ENCODE results near the gene RUSF1. TPM values are rescaled to one million over a fixed set of nuclear protein-coding genes. Genes with fewer than 3 reads are reported as not detected.
A peak's percentile ranks its signal among the peaks of the same experiment; 100 is the strongest.

The RUSF1 gene
- total and polyA plus RNA-seq, 9 of the 15 experiments (the other 6 are each of a cell fraction or from before 2014, with no cell fraction given): 0.80 to 52.8 (median 27.6) TPM

DNA sequence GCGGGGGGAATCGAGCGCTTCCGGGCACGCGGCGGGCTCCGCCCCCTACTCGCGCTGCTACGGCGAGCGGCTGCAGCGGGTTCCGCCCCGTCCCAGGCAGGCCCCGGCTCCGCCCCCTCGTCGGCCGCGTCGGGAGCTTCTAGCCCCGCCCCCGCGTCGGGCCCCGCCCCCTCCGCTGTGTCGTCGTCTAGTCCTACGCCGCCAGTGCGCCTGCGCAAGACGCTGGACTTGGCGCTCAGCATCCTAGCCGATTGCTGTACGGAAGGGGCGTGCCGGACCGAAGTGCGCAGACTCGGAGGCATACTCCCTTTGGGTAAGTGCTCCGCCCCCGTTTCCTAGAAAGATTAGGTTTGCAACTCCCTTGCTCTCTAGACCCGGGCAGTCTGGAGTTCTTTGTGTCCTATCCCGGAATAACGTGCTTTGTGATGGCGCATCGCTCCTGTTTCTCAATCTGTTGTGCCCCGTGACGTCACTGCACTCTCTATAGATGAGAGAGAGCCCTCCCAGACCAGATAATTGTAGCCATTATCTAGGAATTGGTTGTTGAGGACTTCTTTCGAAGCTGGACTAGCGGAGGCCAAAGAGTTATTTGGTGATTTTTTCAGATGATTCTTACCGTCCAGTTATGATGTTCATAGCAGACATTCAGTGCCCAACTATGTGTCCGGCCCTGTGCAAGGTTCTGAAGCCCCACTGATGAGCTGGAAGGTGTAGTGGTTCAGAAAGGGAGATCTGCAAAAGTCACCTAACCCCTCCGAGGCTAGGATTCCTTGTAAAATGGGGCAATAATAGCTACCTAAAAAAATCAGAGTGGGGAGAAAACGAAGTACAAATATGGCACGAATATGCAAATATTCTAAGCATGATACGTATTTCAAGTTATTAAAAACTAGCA, 48.3 kb downstream of the RUSF1 start (continued):
- TF ChIP-seq CREB1 (IDR thresholded peaks at IDR 0.05) (peak; percentile 16; the same call in 1 of the 2 replicates), CREB1 (CRISPR knock-in tag; IDR thresholded peaks at IDR 0.05) (no peak), DLX4 (CRISPR knock-in tag; IDR thresholded peaks at IDR 0.05) (no peak), CSDE1 (IDR thresholded peaks at IDR 0.05) (peak in 1 of 2 experiments; percentile 20; a peak in 1 of 4 replicates), ZNF41 (CRISPR knock-in tag; conservative IDR thresholded peaks at IDR 0.05) (no peak), POLR2AphosphoS5 (IDR thresholded peaks at IDR 0.05; ENCODE audit: control insufficient read depth, insufficient read depth, low read depth, low read length) (no peak), NCOR1 (IDR thresholded peaks at IDR 0.05) (no peak), ZNF707 (CRISPR knock-in tag; conservative IDR thresholded peaks at IDR 0.05) (no peak), TCF3 (CRISPR knock-in tag; IDR thresholded peaks at IDR 0.05) (no peak), ETV5 (CRISPR knock-in tag; IDR thresholded peaks at IDR 0.05; ENCODE audit: low read depth) (peak; percentile 45; the same call in 1 of the 2 replicates), POLR2B (IDR thresholded peaks at IDR 0.05; ENCODE audit: low read depth, partially characterized antibody) (peak; percentile 15), TSHZ1 (CRISPR knock-in tag; IDR thresholded peaks at IDR 0.05) (no peak)
- TF ChIP-seq, protein P1, sequence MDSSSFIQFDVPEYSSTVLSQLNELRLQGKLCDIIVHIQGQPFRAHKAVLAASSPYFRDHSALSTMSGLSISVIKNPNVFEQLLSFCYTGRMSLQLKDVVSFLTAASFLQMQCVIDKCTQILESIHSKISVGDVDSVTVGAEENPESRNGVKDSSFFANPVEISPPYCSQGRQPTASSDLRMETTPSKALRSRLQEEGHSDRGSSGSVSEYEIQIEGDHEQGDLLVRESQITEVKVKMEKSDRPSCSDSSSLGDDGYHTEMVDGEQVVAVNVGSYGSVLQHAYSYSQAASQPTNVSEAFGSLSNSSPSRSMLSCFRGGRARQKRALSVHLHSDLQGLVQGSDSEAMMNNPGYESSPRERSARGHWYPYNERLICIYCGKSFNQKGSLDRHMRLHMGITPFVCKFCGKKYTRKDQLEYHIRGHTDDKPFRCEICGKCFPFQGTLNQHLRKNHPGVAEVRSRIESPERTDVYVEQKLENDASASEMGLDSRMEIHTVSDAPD (CRISPR knock-in tag; IDR thresholded peaks at IDR 0.05): no peak

All from K562 (cell line).